ENCODE results near the gene AFAP1L2. TPM values are rescaled to one million over a fixed set of nuclear protein-coding genes. Genes with fewer than 3 reads are reported as not detected.

The AFAP1L2 gene
- total RNA-seq, 1 experiment from 2014 or later, result 2.1 TPM

- no peak for DNase-seq (ENCODE audit: low read depth in 1 of 2, low spot score in 2 of 2)
- no peak overlapping the region for H3K27ac ChIP-seq
- no peaks in the 10 kb centered on the region for H3K36me3 ChIP-seq
- peak overlapping the region; percentile 44 for H3K4me3 ChIP-seq
- no peaks in the 10 kb centered on the region for H3K9me3 ChIP-seq (replicated peaks)
- peaks cover 20% of the 10 kb centered on the region for H3K4me1 ChIP-seq (replicated peaks)
- peaks cover 28% of the 10 kb centered on the region for H3K27me3 ChIP-seq (replicated peaks)
Measured at GRCh38 chr10:114402871-114403540, 1.3 kb downstream of the AFAP1L2 start.

GRCh38 chr10:114402233-114402632, 2.1 kb downstream of the AFAP1L2 start:
- Histone ChIP-seq H3K36me3 (no peaks in the 10 kb centered on the region), H3K4me1 (replicated peaks) (peaks cover 27% of the 10 kb centered on the region), H3K4me3 (no peak overlapping the region), H3K27ac (no peak overlapping the region), H3K27me3 (replicated peaks) (peaks cover 28% of the 10 kb centered on the region), H3K9me3 (replicated peaks) (no peaks in the 10 kb centered on the region)
- no peak for DNase-seq (ENCODE audit: low read depth in 1 of 2, low spot score in 2 of 2)

GRCh38 chr10:114401195-114401791, 3.0 kb downstream of the AFAP1L2 start:
- no peak overlapping the region for H3K4me3 ChIP-seq
- H3K27ac ChIP-seq, result no peak overlapping the region
- no peaks in the 10 kb centered on the region for H3K36me3 ChIP-seq
- peaks cover 28% of the 10 kb centered on the region for H3K27me3 ChIP-seq (replicated peaks)
- DNase-seq (ENCODE audit: low read depth in 1 of 2, low spot score in 2 of 2), result no peak
- H3K4me1 ChIP-seq (replicated peaks), result peaks cover 27% of the 10 kb centered on the region
- H3K9me3 ChIP-seq (replicated peaks), result no peaks in the 10 kb centered on the region

- Histone ChIP-seq H3K27me3 (replicated peaks) (peaks cover 26% of the 10 kb centered on the region), H3K27ac (no peak overlapping the region), H3K4me1 (replicated peaks) (peaks cover 27% of the 10 kb centered on the region), H3K4me3 (no peak overlapping the region), H3K36me3 (no peaks in the 10 kb centered on the region), H3K9me3 (replicated peaks) (no peaks in the 10 kb centered on the region)
- DNase-seq (ENCODE audit: low read depth in 1 of 2, low spot score in 2 of 2), result no peak
Measured at GRCh38 chr10:114400091-114400490, 4.2 kb downstream of the AFAP1L2 start.

GRCh38 chr10:114399576-114399975, 4.7 kb downstream of the AFAP1L2 start:
- Histone ChIP-seq H3K27me3 (replicated peaks) (peaks cover 20% of the 10 kb centered on the region), H3K4me1 (replicated peaks) (peaks cover 24% of the 10 kb centered on the region), H3K9me3 (replicated peaks) (no peaks in the 10 kb centered on the region), H3K4me3 (no peak overlapping the region), H3K36me3 (no peaks in the 10 kb centered on the region), H3K27ac (no peak overlapping the region)
- no peak for DNase-seq (ENCODE audit: low read depth in 1 of 2, low spot score in 2 of 2)

- H3K9me3 ChIP-seq (replicated peaks), result no peaks in the 10 kb centered on the region
- H3K4me1 ChIP-seq (replicated peaks), result peaks cover 21% of the 10 kb centered on the region
- no peak overlapping the region for H3K27ac ChIP-seq
- H3K36me3 ChIP-seq, result no peaks in the 10 kb centered on the region
- no peak for DNase-seq (ENCODE audit: low read depth in 1 of 2, low spot score in 2 of 2)
- peaks cover 12% of the 10 kb centered on the region for H3K27me3 ChIP-seq (replicated peaks)
- no peak overlapping the region for H3K4me3 ChIP-seq
Measured at GRCh38 chr10:114398587-114399331, 5.5 kb downstream of the AFAP1L2 start.

- Histone ChIP-seq H3K36me3 (no peaks in the 10 kb centered on the region), H3K9me3 (replicated peaks) (no peaks in the 10 kb centered on the region), H3K27ac (no peak overlapping the region), H3K4me1 (replicated peaks) (peaks cover 24% of the 10 kb centered on the region), H3K27me3 (replicated peaks) (peaks cover 6% of the 10 kb centered on the region), H3K4me3 (no peak overlapping the region)
- DNase-seq (ENCODE audit: low read depth in 1 of 2, low spot score in 2 of 2), result peak in 1 of 2 experiments; percentile 36
Measured at GRCh38 chr10:114397651-114398145, 6.6 kb downstream of the AFAP1L2 start.

- no peak overlapping the region for H3K27ac ChIP-seq
- no peaks in the 10 kb centered on the region; the same call in 1 of the 2 replicates for H3K27me3 ChIP-seq (replicated peaks)
- no peaks in the 10 kb centered on the region for H3K36me3 ChIP-seq
Measured at GRCh38 chr10:114396464-114396863, 7.8 kb downstream of the AFAP1L2 start.

GRCh38 chr10:114395366-114396022, 8.8 kb downstream of the AFAP1L2 start:
- Histone ChIP-seq H3K36me3 (no peaks in the 10 kb centered on the region), H3K4me3 (no peak overlapping the region), H3K27ac (no peak overlapping the region), H3K27me3 (replicated peaks) (no peaks in the 10 kb centered on the region), H3K9me3 (replicated peaks) (no peaks in the 10 kb centered on the region), H3K4me1 (replicated peaks) (peaks cover 28% of the 10 kb centered on the region)
- DNase-seq (ENCODE audit: low read depth in 1 of 2, low spot score in 2 of 2), result no peak

More at GRCh38 chr10:114396464-114396863, 7.8 kb downstream of the AFAP1L2 start:
- Histone ChIP-seq H3K4me1 (replicated peaks) (peaks cover 24% of the 10 kb centered on the region), H3K4me3 (no peak overlapping the region), H3K9me3 (replicated peaks) (no peaks in the 10 kb centered on the region)
- no peak for DNase-seq (ENCODE audit: low read depth in 1 of 2, low spot score in 2 of 2)

- no peaks in the 10 kb centered on the region for H3K9me3 ChIP-seq (replicated peaks)
- H3K27ac ChIP-seq, result no peak overlapping the region
- H3K4me3 ChIP-seq, result no peak overlapping the region
- no peaks in the 10 kb centered on the region for H3K27me3 ChIP-seq (replicated peaks)
- no peak for DNase-seq (ENCODE audit: low read depth in 1 of 2, low spot score in 2 of 2)
- peaks cover 33% of the 10 kb centered on the region for H3K4me1 ChIP-seq (replicated peaks)
- H3K36me3 ChIP-seq, result no peaks in the 10 kb centered on the region
Measured at GRCh38 chr10:114394531-114394930, 9.8 kb downstream of the AFAP1L2 start.

GRCh38 chr10:114393886-114394285, 10.4 kb downstream of the AFAP1L2 start:
- no peaks in the 10 kb centered on the region for H3K36me3 ChIP-seq
- no peaks in the 10 kb centered on the region for H3K9me3 ChIP-seq (replicated peaks)
- no peak overlapping the region for H3K4me3 ChIP-seq
- no peaks in the 10 kb centered on the region for H3K27me3 ChIP-seq (replicated peaks)
- no peak for DNase-seq (ENCODE audit: low read depth in 1 of 2, low spot score in 2 of 2)
- peaks cover 40% of the 10 kb centered on the region for H3K4me1 ChIP-seq (replicated peaks)
- H3K27ac ChIP-seq, result no peak overlapping the region

GRCh38 chr10:114393482-114393881, 10.8 kb downstream of the AFAP1L2 start:
- Histone ChIP-seq H3K27ac (no peak overlapping the region), H3K9me3 (replicated peaks) (no peaks in the 10 kb centered on the region), H3K36me3 (no peaks in the 10 kb centered on the region), H3K4me3 (no peak overlapping the region), H3K27me3 (replicated peaks) (no peaks in the 10 kb centered on the region), H3K4me1 (replicated peaks) (peaks cover 44% of the 10 kb centered on the region)
- peak in 1 of 2 experiments; percentile 32 for DNase-seq (ENCODE audit: low read depth in 1 of 2, low spot score in 2 of 2)

- no peaks in the 10 kb centered on the region for H3K36me3 ChIP-seq
- no peak overlapping the region for H3K4me3 ChIP-seq
- no peaks in the 10 kb centered on the region for H3K9me3 ChIP-seq (replicated peaks)
- H3K4me1 ChIP-seq (replicated peaks), result peaks cover 43% of the 10 kb centered on the region
- no peak for DNase-seq (ENCODE audit: low read depth in 1 of 2, low spot score in 2 of 2)
- H3K27me3 ChIP-seq (replicated peaks), result no peaks in the 10 kb centered on the region
- H3K27ac ChIP-seq, result no peak overlapping the region
Measured at GRCh38 chr10:114392112-114392835, 12.0 kb downstream of the AFAP1L2 start.

Data from SJSA1 (cell line).